Jurkat, Clone E6-1 (cell line): ENCODE data around the gene TBC1D22A.

Experiments used
- DNase-seq: peaks from one replicate; pipeline ENCODE4 v3.0.0-alpha.2; 2011; ENCODE audit warnings: low read depth, low spot score
- H3K4me3 ChIP-seq: 2 replicates; pipeline ENCODE4 v1.5.1; 2011; ENCODE audit warnings: mild to moderate bottlenecking, low read length, control low read depth, moderate library complexity

TBC1D22A gene

GRCh38 chr22:46980392-46980791 lies 217.9 kb downstream of the TBC1D22A start:
- H3K4me3 ChIP-seq, result no peak overlapping the region
- no peak for DNase-seq

DNA sequence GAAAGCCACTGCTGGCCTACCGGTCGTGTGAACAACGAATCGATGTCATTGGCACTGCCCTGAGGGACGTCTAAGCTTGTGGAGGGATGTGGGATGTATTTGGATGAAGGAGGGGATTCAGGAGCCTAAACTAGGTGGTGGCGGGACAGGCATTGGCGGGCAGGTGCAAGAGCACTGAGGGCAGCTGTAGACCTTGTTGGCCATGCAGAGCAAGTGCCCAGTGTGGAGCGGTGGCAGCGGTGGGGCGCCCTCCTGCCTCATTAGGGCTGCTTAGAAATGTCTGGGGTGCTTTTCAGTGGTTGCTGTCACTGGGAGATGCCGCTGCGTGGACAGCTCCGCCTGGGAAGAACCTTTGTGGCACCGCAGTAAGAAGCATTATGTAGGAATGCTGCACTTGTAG lies 220.2 kb downstream of the TBC1D22A start:
- no peak for DNase-seq
- H3K4me3 ChIP-seq, result no peak overlapping the region

DNA sequence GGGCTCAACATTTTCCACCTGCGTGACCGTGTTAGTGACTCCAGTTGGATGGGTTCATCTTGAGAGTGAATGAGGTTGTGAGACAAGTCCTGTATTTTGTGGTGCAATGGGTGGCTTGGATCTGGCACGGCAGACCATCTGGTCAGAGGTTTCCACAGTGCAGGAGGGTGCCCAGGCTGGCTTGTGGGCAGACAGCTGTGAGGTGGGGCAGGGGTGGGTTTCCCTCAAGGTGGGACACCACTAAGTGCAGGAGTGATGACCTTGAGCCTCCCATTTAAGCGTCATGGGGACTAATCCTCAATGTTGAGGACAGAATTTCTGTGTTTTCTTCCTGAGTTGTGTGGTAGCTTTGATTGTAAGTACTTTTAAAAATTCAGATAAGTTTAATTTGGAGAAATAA lies 220.6 kb downstream of the TBC1D22A start:
- no peak overlapping the region for H3K4me3 ChIP-seq
- DNase-seq, result no peak

- no peak overlapping the region for H3K4me3 ChIP-seq
- DNase-seq, result no peak
Observed at GRCh38 chr22:46984751-46985506, 222.5 kb downstream of the TBC1D22A start.

DNA sequence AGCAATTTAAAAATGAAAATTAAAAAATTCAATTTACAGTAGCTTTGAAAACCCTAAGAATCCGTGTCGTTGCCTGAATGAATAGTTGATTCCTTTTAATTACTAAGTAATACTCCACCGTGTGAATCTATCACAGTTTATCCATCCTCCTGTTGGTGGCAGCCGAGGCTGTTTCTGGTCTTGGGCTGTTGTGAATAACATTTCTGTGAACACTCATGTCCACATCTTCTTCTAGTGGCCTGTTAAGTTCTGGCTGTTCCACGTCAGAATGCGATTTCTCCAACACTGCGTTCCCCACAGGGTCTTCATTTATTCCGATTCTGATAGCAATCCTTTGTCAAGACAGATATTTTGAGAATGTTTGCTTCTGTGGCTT lies 223.0 kb downstream of the TBC1D22A start:
- no peak overlapping the region for H3K4me3 ChIP-seq

GRCh38 chr22:46986788-46987187 lies 224.3 kb downstream of the TBC1D22A start:
- H3K4me3 ChIP-seq, result no peak overlapping the region
- no peak for DNase-seq

More for the DNA sequence above, 223.0 kb downstream of the TBC1D22A start:
- DNase-seq, result no peak

DNA sequence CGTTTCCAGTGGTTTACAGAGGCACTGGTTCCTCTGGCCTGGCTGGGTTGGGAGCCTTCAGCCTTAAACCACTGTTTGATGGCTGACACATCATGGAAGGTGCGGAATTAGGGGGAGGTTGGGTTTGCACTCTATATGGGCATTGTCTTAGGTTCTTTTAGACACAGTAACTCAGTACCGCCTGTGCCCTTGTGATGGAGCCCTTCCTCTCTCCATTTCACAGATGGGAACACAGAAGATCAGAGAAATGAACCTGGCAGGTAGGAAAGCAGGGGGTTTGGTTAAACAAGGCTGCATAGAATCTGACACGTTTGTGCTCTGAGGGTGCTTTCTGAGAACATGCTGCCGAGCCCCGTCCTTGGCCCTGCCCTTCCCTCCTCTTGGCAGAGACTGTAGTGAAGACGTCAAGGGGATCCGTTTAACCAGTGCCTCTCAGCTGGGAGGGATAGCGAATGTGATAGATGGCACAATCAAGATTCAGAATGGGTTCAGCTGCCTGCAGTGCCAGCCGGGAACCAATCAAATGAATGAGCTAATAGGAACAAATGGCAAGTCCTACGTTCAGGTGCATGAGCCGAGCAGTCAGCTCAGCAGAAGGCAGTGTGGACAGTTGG lies 228.6 kb downstream of the TBC1D22A start:
- H3K4me3 ChIP-seq, result no peak overlapping the region
- DNase-seq, result no peak

GRCh38 chr22:46991666-46992065 lies 229.2 kb downstream of the TBC1D22A start:
- no peak overlapping the region for H3K4me3 ChIP-seq
- no peak for DNase-seq

- no peak overlapping the region for H3K4me3 ChIP-seq
- DNase-seq, result no peak
Observed at GRCh38 chr22:46992121-46992731, 229.8 kb downstream of the TBC1D22A start.

DNA sequence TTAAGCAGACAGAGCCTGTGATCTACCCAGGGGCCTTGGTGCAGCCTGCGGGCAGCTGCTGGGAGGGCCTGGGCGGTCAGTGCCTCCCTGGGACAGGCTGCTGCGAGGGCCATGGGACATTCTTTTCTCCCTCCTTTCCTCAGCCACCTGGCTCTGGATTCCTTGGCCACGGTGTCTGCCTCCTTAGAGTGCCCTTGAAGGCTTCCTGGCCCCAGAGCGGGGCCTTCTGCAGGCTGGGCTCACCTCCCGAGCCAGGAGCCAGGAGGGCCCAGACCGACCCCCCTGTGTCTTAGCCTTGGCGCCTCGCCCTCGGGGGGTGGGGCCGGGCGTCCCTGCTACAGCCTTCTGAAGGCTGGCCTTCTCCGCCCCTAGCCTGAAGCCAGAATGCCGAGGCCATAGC lies 231.2 kb downstream of the TBC1D22A start:
- no peak for DNase-seq

GRCh38 chr22:46994265-46994664 lies 231.8 kb downstream of the TBC1D22A start:
- DNase-seq, result no peak
- no peak overlapping the region for H3K4me3 ChIP-seq

More for the DNA sequence above, 231.2 kb downstream of the TBC1D22A start:
- H3K4me3 ChIP-seq, result no peak overlapping the region

DNA sequence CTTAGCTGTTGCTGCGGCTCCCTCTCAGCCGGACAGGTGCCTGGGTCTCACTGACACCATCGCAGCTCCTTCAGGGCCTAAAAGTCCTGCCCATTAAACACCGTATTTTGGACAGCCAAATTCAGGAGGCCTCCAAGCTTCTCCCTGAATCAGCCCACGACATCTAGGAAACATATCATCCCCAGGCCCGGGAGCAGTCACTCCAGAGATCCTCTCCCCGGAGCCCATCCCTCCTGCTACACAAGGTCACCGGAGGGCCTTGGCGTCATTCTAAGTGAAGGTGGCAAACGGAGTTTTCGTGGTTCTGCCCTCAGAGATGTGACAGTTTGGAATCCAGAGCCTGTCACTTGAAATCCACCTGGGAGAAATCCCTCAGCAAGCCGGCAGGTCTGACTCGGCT lies 232.5 kb downstream of the TBC1D22A start:
- DNase-seq, result no peak
- H3K4me3 ChIP-seq, result no peak overlapping the region

GRCh38 chr22:46995501-46996360 lies 233.3 kb downstream of the TBC1D22A start:
- no peak overlapping the region for H3K4me3 ChIP-seq
- DNase-seq, result no peak

GRCh38 chr22:46996595-46997310 lies 234.3 kb downstream of the TBC1D22A start:
- H3K4me3 ChIP-seq, result no peak overlapping the region
- no peak for DNase-seq

DNA sequence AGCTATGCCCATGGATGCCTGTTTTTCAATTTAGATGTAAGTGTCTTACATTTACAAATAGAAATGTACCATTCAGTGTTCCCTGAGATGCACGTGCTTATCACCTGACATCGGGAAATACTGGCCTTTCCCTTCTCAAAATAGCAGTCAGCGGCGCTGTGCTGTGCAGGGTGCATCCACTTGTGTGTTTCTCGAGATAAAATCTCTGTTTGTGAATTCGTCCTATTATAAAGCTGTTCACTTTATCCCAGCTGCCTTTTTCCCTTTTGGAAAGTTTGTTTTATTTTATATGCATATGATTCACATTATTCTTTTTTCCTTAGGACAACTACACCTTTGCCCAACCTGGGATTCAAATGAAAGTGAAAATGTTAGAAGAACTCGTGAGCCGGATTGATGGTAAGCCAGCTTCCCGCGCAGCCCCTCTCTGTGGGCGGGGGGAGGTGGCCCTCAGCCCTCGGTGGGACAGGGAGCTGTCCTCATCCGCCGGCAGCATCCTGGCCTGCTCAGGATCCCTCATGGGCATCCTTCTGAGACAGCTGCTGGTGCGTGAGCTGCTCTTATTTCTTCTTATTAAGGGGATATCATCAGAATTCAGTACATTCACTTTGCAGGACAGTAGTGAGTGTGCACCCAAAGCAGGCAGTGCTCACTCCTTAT lies 235.0 kb downstream of the TBC1D22A start:
- no peak overlapping the region for H3K4me3 ChIP-seq
- DNase-seq, result no peak

DNA sequence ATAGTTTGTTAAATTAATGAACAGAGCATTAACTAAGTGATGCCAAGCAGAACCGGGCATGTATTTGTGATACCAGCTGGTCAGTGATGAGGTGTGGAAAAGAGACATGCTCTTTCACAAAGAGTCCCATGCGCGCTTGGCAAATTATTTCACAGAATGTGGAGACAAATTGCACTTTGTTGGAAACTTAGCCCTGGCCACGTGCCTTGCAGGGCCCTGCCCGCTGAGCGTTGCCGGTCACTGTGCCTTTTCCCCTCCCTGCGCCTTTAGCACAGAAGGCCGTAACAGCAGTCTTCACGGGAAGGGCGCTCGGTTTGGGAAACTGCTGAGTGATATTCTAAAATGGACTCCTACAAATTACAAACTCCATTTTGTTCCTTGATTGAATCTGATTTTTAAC lies 235.9 kb downstream of the TBC1D22A start:
- DNase-seq, result no peak
- no peak overlapping the region for H3K4me3 ChIP-seq

DNA sequence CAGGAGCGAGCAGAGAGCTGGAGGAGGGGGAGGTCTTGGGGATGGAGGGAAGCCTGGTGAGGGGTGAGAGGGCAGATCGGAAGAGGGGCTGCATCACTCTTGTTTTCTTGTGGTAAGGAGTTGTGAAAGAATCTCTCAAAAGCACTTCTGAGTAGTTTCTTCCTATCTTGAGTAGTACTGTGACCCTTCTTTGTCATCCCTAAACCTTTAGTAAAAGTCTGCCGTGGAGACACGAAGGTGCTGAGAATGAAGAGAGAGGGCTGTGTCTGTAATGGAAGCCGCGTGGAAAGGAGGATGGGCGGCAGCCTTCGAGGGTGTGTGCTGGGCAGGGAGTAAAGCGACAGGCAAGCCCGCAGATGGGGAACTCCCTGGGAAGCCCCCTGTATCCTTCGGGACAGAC lies 237.8 kb downstream of the TBC1D22A start:
- no peak for DNase-seq
- no peak overlapping the region for H3K4me3 ChIP-seq

GRCh38 chr22:47000888-47001287 lies 238.4 kb downstream of the TBC1D22A start:
- no peak for DNase-seq
- no peak overlapping the region for H3K4me3 ChIP-seq

DNA sequence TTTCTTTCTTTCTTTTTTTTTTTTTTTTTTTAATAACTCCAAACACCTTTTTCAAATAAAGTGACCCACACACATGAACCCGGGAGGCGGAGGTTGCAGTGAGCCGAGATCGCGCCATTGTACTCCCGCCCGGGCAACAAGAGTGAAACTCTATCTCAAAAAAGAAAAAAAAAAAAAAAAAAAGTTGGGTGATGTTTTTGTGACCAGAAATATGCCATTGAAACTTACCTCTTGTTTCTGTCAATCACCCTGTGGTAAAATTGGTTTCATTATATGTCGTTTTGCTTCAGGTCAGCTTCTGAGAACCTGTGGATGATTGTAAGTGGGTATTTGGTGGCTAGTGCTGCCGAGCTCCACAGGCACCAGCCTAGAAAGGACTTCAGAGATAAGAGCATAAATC lies 238.8 kb downstream of the TBC1D22A start:
- H3K4me3 ChIP-seq, result no peak overlapping the region
- DNase-seq, result no peak
